Measurements from ENCODE around the gene TAC4. TPM values are rescaled to one million over a fixed set of nuclear protein-coding genes. Genes with fewer than 3 reads are reported as not detected.

TAC4 gene, protein sequence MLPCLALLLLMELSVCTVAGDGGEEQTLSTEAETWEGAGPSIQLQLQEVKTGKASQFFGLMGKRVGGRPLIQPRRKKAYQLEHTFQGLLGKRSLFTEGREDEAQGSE
- not detected for total RNA-seq
- long read RNA-seq, donor 1, partial matches to known transcripts = 0 of 1 reads
- long read RNA-seq, donor 1, other reads (novel, unspliced or antisense) = 1 of 1 reads
- long read RNA-seq, donor 2, partial matches to known transcripts = 0 of 1 reads
- long read RNA-seq, donor 2, other reads (novel, unspliced or antisense) = 1 of 1 reads

DNA sequence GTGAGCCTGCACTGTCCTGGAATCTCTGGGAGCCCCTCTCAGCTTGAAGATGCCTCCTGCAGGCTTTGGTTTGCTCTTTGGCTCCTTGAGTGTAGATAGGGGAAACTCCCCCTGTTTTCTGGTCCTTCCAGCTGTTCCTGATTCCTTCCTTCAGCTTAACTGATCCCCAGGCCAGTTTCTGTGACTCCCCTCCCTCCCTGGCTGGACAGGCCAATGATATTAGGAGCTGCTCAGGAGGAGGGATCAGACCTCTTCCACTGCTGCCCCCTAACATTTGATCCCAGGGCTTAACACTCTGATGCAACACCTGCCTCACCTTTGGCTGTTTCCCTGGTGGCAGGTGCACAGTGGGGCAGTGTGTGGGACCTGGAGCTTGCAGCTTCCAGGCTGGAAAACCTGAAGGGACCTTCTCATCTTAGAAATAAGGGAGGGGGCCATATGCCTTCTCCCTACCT, at the start of gene TAC4:
TSS of gene TAC4 (minus strand) at position 51 of the 455 bp plus-strand sequence. CDS start 52 bp downstream, outside the sequence.
- intact Hi-C loops (cut with DNase I) = no loop called here
- peak; percentile 18 for DNase-seq (ENCODE audit: low spot score)

DNA sequence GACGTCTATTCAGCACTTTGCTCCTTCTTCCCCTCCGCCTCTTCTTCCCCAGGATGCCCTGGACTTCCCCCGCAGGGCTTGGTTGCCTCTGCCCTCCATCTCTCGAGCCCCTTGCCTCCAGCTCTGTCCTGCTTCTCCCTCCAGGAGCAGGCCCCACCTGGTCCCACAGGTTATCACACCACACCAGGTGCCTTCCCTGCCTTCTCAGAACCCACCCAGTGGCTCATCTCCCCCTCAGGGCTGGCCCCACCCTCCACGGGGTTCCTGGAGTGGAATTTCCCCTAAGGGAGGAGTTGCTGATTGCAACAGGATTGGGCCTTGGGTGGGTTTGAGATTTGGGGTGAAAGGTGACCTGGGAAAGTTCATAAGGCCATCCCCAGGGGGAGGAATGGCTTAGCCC, 49.0 kb upstream of the TAC4 start:
- no peak for DNase-seq (ENCODE audit: low spot score)
- intact Hi-C loops (cut with DNase I) = no loop called here

DNA sequence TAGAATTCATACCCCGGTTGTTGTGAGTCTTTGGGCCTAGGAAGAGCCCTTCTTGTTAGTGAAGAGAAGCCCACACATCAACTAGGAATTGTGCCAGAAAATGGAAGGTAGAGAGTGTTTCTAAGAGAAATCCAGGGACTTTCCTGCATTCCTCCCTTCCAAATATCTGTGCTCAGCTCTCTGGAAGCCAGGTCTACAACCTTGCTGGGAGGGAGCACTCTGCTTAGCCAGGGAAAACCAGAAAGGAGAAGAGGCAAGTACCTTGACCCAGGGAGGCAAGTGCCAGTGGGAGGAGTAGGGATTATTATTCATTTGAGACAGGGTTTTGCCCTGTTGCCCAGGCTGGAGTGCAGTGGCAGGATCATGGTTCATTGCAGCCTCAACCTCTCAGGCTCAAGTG, 48.4 kb upstream of the TAC4 start:
- intact Hi-C loops (cut with DNase I) = no loop called here
- no peak for DNase-seq (ENCODE audit: low spot score)

DNA sequence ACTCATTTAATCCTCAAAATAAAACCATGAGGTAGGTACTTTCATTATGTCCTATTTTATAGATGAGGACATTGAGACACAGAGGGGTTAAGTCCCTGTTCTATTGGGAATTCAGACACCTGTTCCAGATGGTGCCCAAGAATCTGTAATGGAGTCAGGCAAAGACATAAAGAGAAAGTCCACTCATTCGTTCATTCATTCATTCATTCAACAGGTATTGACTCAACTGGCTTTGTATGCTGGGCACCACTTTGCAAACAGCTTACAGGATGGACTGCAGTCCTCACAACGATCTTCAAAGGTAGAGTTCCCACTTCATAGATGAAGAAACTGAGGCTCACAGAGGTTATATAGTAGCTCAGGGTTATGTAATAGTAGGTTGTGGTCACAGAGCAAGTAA, 47.9 kb upstream of the TAC4 start:
- intact Hi-C loops (cut with DNase I) = no loop called here
- DNase-seq (ENCODE audit: low spot score) = no peak

DNA sequence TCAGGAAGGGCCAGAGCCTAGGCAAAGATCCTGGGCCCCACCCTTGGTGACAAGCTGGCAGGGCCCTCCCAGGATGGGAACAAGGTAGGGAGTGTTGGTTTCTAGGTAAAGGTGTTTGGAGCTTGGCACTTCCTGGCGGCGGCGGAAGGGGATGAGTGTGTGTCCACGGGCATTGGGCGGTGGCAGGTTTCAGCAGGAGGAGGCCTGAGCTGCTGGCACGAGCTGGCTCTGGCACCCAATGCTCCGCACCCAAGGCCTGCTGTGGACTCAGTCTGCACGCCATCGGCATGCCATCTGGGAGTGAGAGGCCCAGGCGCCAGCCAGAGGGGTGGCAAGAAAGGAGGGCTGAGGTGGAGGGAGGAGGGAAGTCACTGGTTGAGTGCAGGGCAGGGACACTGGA, 46.9 kb upstream of the TAC4 start:
- DNase-seq (ENCODE audit: low spot score) = no peak
- intact Hi-C loops (cut with DNase I) = no loop called here

DNA sequence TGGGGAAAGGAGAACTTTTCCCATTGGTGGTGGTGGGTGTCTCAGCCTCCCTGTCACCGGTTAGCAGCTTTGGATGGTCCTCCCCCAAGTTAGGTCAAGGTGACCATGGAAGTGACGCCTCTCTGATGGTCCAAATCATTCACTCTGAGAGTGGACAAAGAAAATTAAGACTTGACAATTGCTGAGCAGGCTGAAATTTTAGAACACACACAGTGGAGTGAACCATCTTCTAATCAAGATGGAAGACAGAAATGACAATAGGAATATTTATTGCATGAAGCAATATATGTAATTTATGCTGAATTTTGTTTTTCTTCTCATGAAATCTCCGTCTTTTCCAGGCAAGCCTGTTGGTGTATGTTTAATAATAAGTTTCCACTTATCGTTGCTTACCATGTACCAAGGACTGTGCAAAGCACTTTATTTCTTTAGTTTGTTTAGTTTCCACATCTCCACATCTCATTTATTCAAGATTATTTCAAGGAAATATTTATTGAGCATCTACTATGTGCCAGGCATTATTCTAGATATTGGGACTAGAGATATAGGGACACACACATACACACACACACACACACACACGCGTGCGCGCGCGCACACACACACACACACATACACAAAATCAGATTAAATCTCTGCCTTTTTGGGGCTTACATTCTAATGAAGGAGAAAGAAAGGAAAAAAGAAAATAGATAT, 44.0 kb upstream of the TAC4 start:
- DNase-seq (ENCODE audit: low spot score) = no peak
- intact Hi-C loops (cut with DNase I) = no loop called here

DNA sequence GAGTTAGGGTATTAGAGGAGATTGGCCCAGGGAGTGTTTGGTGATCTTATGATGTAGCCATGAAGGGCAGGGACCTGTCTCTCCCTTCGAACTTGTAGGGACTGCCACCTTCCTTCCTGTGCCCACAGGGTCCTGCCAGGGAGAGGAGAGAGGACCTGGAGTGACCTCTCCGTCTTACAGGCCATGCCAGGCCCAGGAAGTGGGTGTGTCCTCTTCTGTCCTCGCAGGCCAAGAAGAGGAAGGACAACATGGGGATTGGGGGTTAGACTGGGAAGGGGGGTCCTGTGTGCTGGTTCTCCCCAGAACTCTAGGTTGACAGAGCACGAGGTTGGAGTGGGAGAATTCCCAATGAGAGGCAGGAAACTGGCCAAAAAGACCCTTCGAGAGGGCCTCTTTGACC, 43.4 kb upstream of the TAC4 start:
- intact Hi-C loops (cut with DNase I) = no loop called here
- no peak for DNase-seq (ENCODE audit: low spot score)

DNA sequence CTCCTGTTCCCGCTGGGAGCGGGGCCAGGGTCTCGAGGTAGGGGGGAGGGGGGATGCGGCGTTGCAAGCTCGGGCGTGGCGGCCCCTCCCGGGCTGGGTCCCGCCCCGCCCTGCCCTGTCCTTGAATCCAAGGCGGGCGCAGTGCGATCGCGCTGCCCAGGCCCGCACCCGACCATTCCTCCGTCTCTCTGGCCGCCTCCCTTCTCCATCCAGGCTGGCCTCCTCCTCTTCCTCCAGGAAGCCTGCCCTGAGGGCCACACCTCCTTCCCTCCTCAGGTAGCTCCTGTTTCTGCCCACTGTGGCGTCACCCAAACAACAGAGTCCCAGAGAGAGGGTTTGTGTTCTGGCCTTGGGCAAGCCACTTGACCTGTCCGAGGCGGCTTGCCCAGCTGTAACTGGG, 43.0 kb upstream of the TAC4 start:
- DNase-seq (ENCODE audit: low spot score) = no peak
- intact Hi-C loops (cut with DNase I) = no loop called here

DNA sequence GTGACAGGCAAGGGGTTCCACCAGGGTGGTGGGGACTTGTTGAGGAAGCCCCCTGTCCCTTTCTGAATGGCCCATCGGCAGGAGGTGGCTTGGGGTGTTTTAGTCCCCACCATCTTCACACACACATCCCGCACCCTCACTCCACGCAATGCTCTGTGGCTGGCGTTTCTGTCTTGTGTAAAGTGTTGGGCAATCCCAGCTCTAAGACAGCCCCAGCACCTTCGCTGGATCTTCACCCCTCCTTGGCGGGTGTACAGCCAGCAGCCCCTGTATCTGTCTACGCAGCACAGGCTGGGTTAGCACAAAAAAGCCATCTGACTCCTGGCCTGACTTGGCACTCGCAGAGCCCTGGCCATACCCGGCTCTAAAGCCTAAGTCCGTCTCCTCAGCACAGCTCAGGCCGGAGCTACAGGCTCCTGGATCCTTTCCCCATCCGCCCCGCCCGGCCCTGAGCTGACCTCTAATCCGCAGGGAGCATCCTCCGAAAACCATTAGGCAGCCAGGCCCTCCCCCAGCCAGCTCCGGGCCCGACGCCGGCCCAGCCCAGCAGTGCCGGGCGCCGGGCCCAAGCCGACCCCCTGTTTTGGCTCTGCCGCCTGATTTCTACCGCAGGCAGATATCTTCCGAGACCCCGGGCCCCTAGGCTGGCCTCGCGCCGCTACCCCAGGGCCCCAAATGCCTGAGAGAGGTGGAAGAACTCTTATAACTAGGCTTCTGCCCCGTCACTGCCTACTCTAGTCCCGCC, 42.4 kb upstream of the TAC4 start:
- intact Hi-C loops (cut with DNase I) = no loop called here
- peak; percentile 87 for DNase-seq (ENCODE audit: low spot score)

DNA sequence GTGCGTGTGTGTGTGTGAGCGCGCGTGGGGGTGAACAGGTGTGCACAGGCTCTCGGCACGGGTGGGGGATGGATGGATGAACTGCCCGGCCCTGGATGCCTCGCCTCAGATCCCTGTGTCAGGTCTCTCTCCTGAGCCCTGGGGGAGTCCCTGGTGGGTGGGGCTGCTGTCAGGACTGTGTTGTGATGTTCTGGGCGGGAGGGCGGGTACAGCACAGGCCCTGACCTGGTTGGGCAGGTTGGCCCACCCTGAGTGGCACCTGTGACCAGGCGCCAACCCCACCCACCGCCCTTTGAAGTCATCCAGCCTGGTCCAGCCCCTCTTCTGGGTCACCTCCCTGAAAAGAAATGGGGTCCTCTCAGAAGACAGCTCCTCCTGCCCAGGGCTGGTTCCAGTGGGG, 41.6 kb upstream of the TAC4 start:
- intact Hi-C loops (cut with DNase I) = no loop called here
- no peak for DNase-seq (ENCODE audit: low spot score)

DNA sequence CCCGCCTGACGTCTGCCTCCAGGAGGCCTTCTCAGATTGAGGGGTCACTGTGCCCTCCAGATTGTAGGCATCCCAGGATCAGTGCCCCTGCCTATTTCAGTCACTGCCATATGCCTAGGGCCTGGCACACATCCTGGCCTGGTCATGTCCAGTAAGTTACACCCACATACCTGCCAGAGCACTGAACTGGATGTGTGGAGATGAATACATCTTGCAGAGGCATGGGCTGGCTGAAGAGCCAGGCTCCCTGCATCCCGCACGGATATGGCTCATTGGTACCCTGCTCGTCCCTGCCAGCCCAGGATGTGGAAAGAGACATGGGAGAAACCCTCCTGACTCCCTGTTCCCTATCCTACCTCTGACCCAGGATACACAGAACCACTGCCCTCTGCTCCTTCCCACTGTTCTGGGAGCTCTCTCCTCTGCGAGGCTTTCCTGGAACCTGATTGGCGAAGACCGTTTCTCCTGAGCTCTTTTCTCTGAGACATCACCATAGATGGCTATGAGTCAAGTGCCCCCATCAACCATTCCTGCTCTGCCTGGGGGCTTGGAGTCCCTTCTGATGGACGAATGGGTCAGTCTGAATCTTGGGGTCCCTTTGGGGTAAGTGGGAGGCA, 40.0 kb upstream of the TAC4 start:
- no peak for DNase-seq (ENCODE audit: low spot score)
- intact Hi-C loops (cut with DNase I) = no loop called here

DNA sequence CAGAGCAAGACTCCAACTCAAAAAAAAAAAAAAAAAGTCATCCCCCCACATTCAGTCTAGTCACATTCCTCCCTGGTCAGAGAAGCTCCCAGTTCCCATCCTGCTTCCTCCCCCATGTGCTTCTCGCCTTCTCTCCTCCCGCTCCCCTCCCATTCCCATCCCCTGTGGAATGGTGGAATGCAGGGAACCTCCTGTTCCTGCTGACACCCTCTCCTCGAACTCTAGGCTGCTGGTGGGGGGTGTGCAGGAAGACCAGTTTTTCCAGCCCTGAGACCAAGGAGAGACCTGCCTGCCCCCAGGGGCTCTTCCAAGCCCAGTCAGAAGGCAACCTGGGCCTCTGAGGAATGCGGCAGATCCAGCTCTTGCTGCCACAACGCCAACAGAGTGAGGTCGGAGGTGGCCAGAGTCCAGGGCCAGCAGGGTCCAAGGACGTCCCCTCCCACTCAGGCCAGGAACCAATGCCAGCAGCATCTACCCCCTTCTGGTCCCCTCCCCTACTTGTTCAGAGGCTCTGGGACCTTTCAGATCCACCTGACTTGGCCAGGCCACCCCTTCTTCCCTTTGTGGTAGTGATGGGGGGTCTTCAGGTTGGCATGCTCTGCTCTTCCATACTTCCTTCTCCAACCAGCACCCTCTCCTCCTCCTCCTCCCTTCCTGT, 39.3 kb upstream of the TAC4 start:
- no peak for DNase-seq (ENCODE audit: low spot score)
- intact Hi-C loops (cut with DNase I) = no loop called here

DNA sequence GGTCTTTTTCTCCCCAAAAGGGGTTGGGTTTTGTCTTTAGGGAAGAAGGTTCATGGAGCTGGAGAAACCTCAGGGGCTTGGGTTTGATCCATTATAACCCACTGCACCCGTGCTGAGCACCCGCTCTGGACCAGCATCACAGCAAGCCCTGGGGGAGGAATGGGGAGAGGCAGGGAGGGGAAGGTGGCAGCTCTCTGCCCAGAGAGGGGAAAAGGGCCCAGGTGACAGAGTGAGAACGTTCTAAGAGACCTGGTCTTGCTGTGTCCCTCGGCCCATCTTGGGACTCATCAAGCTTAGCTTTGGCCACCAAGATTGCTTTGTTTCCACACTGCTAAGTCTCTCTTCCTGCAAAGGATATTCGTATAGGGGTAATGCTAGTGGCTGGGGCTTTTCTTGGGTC, 38.2 kb upstream of the TAC4 start:
- intact Hi-C loops (cut with DNase I) = no loop called here
- DNase-seq (ENCODE audit: low spot score) = no peak

DNA sequence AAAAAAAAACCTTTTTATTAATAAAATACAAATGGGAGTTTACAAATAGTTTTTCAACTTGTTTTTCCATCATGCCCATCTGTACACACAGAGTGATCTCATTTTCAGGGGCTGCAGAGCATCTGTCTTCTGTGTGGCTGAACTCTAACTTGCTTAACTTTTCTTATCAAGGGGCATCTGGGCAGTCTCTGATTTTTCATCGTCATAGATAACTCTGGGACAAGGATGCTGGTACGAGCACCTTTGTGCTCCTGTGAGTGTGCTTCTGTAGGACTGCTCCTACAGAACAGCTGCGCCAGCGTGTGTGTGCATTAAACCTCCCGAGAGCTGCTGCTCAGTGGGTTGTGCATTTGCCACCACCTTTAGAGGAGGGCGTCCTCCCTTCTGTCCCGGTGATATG, 34.6 kb upstream of the TAC4 start:
- intact Hi-C loops (cut with DNase I) = loop anchor here in 1 of 2 donors (5.0 kb wide), 1 partner anchor 115 kb away; the partner anchor contains the start of gene DLX3
- no peak for DNase-seq (ENCODE audit: low spot score)

DNA sequence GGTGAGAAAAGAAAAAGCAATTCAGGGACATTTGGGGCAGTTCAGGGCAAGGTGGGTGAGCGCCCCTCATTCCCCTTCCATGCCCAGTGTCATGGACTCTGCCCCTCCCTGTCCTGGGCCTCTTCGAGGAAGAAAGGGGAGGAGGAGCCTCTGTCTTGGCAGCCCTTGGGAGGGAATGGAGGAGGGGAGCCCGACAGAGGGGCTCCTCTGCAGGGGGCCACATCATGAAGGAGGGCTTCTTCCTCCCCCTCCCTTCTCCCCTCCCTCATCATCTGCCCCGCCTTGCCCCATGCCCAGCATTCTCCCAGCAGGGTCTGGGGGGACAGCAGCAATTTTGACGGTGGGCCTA, 33.2 kb upstream of the TAC4 start:
- intact Hi-C loops (cut with DNase I) = loop anchor here in 1 of 2 donors (5.0 kb wide), 1 partner anchor 116 kb away; the partner anchor contains the start of gene DLX3
- DNase-seq (ENCODE audit: low spot score) = no peak

DNA sequence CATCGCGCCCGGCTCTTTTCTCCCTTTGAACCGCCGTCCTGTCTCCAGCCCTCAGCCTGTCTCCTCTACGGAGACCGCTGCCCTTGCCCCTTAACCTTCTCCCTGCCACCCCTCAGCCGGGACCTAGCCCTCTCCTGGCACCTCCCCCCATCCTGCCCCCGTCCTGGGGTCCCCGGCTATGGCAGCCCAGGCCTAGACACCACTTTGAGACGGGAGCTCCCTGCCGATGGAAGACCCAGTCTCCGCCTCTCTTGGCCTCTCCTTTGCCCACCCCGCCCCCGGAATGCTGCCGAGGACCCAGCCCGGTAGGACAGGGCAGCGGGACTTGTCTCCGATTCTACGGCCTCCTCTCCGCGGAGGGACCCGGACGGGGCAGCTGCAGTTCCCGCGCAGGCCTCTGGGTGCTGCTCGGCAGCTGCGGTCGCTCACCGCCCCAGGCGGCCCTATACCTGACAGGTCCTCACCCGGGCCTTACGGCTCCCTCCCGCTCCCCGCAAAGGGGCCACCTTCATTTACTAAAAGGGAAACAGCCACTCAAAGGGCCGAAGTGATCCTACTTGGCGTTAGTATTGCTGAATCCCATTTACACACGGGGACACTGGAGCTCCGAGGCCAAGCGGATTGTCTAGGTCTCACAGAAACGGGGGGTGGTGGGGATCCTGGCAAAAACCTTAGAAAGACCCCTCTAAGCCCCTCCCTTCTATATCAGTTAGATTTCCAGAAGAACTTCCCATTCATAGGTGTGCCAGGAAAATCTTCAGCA, 32.6 kb upstream of the TAC4 start:
- intact Hi-C loops (cut with DNase I) = loop anchor here (1.0 to 5.0 kb wide), 2 partner anchors 117 to 118 kb away; partner anchors contain the start of gene DLX3 (in 1 of the 2)
- peak; percentile 92 for DNase-seq (ENCODE audit: low spot score)

DNA sequence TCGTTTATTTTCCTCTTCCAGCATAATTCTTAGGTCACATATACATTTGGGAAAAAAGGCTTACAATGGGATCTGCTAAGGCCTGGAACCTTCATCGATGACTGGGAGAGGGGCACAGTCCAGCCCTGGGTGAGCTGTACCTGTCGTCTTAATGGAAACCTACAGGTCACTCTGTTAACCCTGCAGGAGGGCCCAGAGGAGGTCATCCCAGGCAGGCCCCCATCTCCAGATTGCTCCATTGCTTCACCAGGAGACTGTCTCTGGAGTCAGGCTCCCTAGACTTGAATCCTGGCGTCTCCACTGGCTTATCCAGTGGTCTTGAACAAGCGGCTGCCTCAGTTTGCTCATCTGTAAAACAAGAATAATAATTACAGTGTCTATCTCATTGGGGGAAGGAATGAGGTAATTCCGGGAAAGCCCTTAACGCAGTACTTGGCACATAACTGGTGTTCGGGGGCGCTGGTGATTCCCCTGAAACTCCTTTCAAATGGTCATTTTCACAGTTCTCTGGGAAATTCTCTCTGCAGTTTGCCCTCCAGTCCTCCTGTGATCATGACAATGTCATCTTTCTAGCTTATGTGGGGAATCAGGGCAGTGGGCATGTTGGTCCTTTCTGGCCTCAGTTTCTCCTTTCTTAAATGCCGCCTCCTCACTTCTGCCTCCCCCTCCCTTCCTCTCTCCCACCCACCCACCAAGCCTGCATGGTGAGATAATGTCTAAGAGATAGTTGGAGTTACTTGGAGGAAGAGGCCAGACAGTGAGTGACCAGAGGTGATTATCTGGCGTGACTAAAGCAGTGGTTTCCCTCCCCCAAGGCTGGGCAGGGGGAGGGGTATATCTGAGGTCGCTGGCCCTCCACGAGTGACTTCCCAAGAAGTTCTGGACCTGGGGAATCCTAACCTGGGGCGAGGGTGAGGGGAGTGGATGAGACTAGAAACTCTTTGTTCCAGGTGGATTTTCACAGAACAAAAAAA, 31.3 kb upstream of the TAC4 start:
- intact Hi-C loops (cut with DNase I) = loop anchor here in 1 of 2 donors (10.0 kb wide), 1 partner anchor 206 kb away; no protein-coding TSS in a partner anchor
- no peak for DNase-seq (ENCODE audit: low spot score)
